Transverse colon (tissue), 4 donors: Measurements from ENCODE around the gene MDC1.

Experiments used
- EP300 ChIP-seq: sonication (generic); formaldehyde crosslinking; IDR thresholded peaks from one replicate; pipeline ENCODE4 v1.6.1; 2017; ENCODE audit warnings: antibody characterized with exemption, low read depth
- POLR2A ChIP-seq: fragments of 450-650 bp; IDR thresholded peaks from one replicate; pipeline ENCODE4 v1.6.1; 2016; ENCODE audit warnings: antibody characterized with exemption, mild to moderate bottlenecking, moderate library complexity
- POLR2AphosphoS5 ChIP-seq, 3 donors: sonication (generic); formaldehyde crosslinking; IDR thresholded peaks; one replicate each; pipeline ENCODE4 v1.6.1; 2016; ENCODE audit warnings: antibody characterized with exemption in 3 of 3
- TF ChIP-seq, protein P1 (sequence below), 5 experiments: fragments of 200-600 bp in 3 of 5; fragments of 450-650 bp in 2 of 5; sonication (generic) in 3 of 5; IDR thresholded peaks; 1 replicate in 2 of 5; 2 replicates in 3 of 5; pipeline ENCODE4 v1.5.1; 2016 to 2017; ENCODE audit warnings: antibody characterized with exemption in 5 of 5, inconsistent platforms in 3 of 5, mild to moderate bottlenecking in 2 of 5, moderate library complexity in 1 of 5

DNA sequence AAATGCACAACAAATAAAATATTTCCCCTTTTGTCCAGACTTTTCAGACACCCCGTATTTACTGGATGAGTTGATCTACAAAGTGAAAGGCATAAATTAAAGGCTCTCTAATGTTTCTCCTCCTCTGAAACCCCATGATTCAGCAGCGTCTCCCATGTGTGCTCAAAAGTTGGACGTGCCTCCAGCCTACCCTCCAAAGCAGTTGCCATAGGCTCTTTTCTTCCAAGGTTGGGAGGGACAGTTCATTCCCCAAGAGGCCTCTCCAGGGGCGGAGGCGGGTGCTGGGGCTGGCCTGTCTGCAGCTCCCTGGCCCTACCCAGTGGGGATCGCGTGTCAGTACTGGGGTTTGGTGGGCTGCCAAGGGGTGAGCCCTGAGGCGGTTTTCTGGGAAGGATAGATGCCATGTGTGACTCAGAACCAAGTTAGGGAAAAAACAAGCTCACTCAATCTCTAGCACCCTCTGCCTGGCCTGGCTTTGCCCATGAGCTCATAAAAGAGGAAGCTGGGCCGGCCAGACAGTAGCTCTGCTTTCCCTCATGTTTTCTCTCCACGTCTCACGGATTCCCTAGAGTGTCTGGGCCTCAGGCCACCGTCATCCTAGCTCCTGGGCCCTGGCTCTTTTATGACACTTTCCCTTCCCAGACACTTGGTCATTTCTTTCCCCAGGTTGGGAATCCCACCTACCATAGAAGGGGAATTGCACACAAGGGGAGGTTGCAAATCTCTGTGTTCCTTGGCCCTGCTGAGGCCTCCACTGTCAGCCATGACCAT is 35.3 kb upstream of the MDC1 start:
- TF ChIP-seq, protein P1, sequence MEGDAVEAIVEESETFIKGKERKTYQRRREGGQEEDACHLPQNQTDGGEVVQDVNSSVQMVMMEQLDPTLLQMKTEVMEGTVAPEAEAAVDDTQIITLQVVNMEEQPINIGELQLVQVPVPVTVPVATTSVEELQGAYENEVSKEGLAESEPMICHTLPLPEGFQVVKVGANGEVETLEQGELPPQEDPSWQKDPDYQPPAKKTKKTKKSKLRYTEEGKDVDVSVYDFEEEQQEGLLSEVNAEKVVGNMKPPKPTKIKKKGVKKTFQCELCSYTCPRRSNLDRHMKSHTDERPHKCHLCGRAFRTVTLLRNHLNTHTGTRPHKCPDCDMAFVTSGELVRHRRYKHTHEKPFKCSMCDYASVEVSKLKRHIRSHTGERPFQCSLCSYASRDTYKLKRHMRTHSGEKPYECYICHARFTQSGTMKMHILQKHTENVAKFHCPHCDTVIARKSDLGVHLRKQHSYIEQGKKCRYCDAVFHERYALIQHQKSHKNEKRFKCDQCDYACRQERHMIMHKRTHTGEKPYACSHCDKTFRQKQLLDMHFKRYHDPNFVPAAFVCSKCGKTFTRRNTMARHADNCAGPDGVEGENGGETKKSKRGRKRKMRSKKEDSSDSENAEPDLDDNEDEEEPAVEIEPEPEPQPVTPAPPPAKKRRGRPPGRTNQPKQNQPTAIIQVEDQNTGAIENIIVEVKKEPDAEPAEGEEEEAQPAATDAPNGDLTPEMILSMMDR (IDR thresholded peaks at IDR 0.05), result no peak
- peak; percentile 71 to 86 (median 77) for TF ChIP-seq POLR2AphosphoS5 (IDR thresholded peaks at IDR 0.05)
- TF ChIP-seq POLR2A, result no peak
- peak; percentile 65 for TF ChIP-seq EP300
